SK-MEL-5 (cell line): ENCODE measurements around the gene AVPR1A. TPM values are rescaled to one million over a fixed set of nuclear protein-coding genes. Genes with fewer than 3 reads are reported as not detected.
"Not testable (repeated sequence)": the region's sequence is repeated elsewhere in the genome, so short reads cannot be mapped to it uniquely, and the experiment has no call there.

Experiments
- DNase-seq: peaks from one replicate; pipeline ENCODE4 v3.0.0-alpha.2; 2016; ENCODE audit warnings: low read depth, low spot score
- in situ Hi-C: cut with HindIII; loops from 2 replicates; pipeline ENCODE4 v1.10.0; 2016; ENCODE audit warnings: low sequenced_read_pairs, high pct_unique_total_duplicates, low pct_unique_long_range_greater_than_20kb
- polyA plus RNA-seq, 2 experiments: library from polyadenylated mRNA; depleted of rRNA; stranded (reverse); fragments of >200 nt; gene quantifications; 2 replicates each; pipeline ENCODE4 v1.2.3, GENCODE V29; 2015
- total RNA-seq: library from RNA; depleted of rRNA; stranded (reverse); fragments of >200 nt; shearing (Covaris generic); gene quantifications from 2 replicates; pipeline ENCODE4 v1.2.3, GENCODE V29; 2014; rRNA removed

Gene AVPR1A
- total RNA-seq, result not detected in 2 replicates
- not detected in 2 replicates for polyA plus RNA-seq (2015; cell fraction: cytosol; rRNA removed)
- polyA plus RNA-seq (2015; cell fraction: nucleus; rRNA removed), result not detected in 2 replicates

DNA sequence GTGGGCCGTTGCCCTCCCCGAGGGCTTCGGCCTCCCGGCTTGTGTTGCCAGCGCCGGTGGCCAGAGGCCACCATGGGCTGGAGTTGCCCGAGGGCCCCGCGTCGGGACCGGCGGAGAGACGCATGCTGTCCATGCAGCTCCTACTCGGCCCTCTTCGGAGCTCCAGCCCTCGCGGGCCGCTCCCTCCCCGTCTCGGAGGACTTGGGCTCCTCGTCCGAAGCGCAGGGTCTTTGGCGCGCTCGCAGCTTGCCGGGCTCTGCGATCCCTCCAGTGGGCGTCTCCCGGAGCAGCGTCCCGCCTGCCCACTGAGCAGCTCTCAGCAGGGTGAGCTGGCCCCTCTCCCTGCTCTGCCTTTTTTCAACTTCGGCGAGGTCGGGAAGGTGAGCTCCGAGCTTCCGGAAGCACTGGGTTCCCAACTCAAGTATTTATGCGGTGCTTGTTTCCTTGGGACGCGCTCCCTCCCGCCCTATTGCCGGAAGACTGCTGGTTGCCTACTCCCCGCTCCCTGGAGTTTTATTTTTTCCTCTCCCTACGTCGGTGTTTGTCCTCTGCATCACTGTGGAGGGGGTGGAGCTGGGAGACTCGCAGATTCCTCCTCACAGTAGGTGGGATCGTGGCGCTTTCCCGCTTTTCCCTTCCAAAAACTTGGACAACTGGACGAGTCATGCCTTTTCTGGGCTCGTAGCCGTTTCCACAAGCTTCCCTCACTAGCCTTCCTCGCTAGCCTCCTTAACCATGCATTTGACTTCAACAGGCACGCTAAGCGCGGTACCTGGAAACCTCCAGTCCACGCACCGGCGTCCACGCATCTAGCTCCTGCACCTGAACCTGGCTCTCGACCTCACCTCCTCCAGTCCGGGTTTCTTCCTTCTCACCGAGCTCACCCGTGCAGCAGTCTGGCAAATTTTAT, at the start of gene AVPR1A:
Gene AVPR1A, minus strand, starts transcription at position 489 of the 910 bp plus-strand sequence. Its CDS starts 365 bp downstream, at position 124.
- no peak for DNase-seq

GRCh38 chr12:63196168-63196567, 45.2 kb upstream of the AVPR1A start:
- DNase-seq, result no peak
- in situ Hi-C loops, result no loop called here

More for the DNA sequence above, at the start of gene AVPR1A:
- in situ Hi-C loops, result no loop called here

GRCh38 chr12:63179224-63179623, 28.2 kb upstream of the AVPR1A start:
- DNase-seq, result no peak
- in situ Hi-C loops, result no loop called here

DNA sequence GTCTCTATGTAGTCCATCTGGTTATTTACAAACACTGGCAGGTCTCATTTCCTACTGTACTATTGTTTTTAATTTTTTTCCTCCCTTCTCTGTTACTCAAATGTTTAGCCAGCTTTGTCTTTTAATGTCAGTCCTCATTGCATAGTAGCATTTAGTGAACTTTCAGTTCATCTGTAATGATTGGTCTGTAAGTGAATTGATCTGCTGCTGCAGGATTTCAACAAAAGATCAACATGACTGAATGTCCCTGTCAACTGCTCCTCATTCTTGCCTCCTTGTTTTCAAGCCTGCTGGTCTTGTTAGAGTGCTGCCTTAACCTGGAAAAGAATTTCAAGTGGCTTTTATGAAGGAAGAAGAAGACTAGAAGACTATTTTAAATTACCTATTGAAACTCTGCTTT, 19.3 kb upstream of the AVPR1A start:
- DNase-seq, result no peak
- in situ Hi-C loops, result no loop called here

- DNase-seq, in situ Hi-C loops: not testable (repeated sequence)
These were observed 16.7 kb upstream of the AVPR1A start for GRCh38 chr12:63167741-63168140.

DNA sequence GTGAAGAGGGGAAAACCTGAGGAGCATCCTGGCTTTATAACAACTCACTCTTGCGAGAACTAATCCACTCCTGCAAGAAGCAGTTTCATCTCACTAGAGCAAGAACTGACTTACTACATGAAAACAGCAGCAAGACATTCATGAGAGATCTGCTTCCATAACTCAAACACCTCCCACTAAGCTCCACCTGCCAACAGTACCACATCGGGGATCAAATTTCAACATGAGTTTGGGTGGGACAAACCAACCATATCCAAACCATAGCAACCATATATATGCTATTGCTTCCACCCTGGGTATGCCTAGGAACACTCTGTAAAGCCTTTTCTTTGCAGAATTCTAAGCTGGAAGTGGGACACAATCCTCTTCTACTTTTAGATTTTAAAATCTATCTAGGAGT, 13.9 kb upstream of the AVPR1A start:
- in situ Hi-C loops, result no loop called here

DNA sequence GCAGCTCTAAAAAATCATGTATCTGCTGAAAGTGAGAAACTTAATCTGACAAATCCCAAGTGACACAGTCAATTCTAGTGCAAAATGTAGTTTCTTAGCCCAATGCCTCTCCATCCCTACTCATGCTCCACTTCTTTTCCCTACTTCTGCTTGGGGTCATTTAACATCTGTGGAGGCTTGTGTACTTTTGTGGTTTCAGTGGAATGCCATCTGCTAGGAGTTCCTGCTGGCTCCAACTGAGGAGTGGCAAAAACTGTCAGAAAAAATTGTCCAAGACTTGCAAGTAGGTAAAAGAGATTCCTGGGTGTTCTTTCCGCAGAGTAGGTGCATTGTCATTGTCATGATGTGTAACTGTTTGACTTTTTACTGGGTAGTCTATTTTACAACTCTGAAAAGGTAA, 12.5 kb upstream of the AVPR1A start:
- no peak for DNase-seq

More for the DNA sequence above, 13.9 kb upstream of the AVPR1A start:
- DNase-seq, result no peak

DNA sequence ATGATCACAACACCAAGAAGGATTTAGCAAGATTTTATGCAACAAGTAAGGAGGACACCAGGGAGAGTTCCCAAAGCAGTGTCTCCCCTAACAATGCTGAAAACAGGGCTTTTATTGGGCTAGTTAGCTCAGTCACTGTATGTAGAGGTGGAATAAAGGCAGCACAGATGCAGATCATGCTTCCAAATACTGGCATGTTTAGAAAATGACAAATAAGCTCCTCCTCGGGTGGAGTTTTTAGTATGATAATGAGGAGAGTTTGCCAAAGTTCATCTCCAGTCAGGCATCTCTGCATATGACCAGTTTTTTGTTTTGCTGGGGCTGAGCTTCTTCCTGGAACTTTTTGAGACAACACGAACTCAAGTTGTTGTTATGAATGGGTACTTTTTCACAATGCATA, 4.4 kb upstream of the AVPR1A start:
- no peak for DNase-seq
- in situ Hi-C loops, result no loop called here

More for the DNA sequence above, 12.5 kb upstream of the AVPR1A start:
- in situ Hi-C loops, result no loop called here

- DNase-seq, result no peak
- in situ Hi-C loops, result no loop called here
These were observed 3.6 kb upstream of the AVPR1A start for GRCh38 chr12:63154560-63154959.

DNA sequence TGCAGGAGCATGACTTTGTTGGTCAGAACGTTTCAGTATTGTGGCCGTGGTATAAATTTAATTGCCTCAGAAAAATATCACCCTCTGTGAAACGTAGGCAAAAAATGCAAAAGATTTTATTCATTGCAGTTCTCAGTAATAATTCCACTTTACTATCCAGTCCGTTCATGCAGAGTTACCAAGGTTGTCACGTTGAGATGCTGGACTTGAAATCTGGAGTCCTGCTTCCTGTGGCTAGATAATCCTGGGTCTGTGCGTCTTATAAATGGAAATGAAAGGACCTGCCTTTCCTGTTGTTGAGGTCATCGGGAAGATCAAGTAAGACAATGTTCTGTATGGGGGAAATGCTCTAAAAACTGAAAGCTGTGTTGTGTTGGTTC, 1.3 kb upstream of the AVPR1A start:
- no peak for DNase-seq

GRCh38 chr12:63151623-63152320, 771 bp upstream of the AVPR1A start:
- peak; percentile 68 for DNase-seq
- in situ Hi-C loops, result no loop called here

More for the DNA sequence above, 1.3 kb upstream of the AVPR1A start:
- in situ Hi-C loops, result no loop called here

- in situ Hi-C loops, result no loop called here
- DNase-seq, result no peak
These were observed 890 bp downstream of the AVPR1A start for GRCh38 chr12:63149909-63150712.

DNA sequence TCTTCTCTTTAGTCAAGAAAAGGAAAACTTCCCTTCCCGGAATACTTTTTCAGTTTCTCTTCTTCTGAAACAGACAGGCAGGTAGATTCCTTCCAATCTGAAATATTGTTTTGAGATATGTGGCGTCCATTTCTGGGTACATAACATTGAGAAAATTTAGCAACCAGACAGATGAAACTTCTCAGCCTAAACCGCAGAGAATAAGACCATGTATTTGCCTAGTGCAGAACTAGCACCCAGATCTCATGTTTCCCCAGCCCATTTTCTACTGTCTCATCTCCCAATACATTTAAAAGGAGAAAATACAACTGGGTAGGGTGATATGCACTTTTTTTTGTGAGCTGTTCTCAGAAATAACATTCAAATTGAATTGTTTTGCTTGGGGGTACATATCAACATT, 6.4 kb downstream of the AVPR1A start:
- no peak for DNase-seq

DNA sequence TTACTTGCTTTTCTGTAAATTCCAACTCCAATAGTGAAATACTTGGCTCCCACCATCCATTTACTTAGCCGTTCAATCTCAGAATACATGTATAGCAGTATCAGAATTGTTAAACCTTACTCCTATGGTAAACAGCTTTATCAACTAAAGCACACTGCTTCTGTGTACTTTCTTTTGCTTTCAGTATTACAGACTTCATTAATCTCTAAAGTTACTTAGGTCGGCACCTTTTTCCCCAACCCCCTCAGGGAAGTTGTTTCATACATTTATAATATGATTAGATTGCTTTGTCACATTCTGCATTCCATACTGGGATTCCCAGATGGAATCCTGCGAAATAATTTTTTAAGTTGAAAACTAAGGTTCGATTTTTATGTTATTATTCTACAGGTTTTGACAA, 12.5 kb downstream of the AVPR1A start:
- in situ Hi-C loops, result no loop called here
- DNase-seq, result no peak

More for the DNA sequence above, 6.4 kb downstream of the AVPR1A start:
- in situ Hi-C loops, result no loop called here

- DNase-seq, result no peak
- in situ Hi-C loops, result no loop called here
These were observed 17.0 kb downstream of the AVPR1A start for GRCh38 chr12:63133981-63134380.

- in situ Hi-C loops, result no loop called here
- DNase-seq, result no peak
These were observed 18.8 kb downstream of the AVPR1A start for GRCh38 chr12:63132201-63132600.

GRCh38 chr12:63129927-63130326, 21.1 kb downstream of the AVPR1A start:
- DNase-seq, result no peak
- in situ Hi-C loops, result no loop called here

GRCh38 chr12:63124778-63125177, 26.2 kb downstream of the AVPR1A start:
- DNase-seq, result no peak
- in situ Hi-C loops, result no loop called here
